HCT116 (cell line): ENCODE measurements around the gene BMPER. TPM values are rescaled to one million over a fixed set of nuclear protein-coding genes. Genes with fewer than 3 reads are reported as not detected.

Experiments
- ATAC-seq: fragments of 200-7000 bp; cut with Tn5 transposase; 2 replicates; pipeline ENCODE4 v1.9.1; 2020; ENCODE audit warnings: mild to moderate bottlenecking, moderate library complexity
- BruUV-seq: library from RNA; stranded (reverse); fragments of 400-500 nt; replicated peaks from 2 replicates; lab custom pipeline; 2021; lab: Mats Ljungman, UMichigan
- CTCF ChIA-PET: fragments of 300-600 bp; sonication (Branson Sonifier 250); formaldehyde crosslinking; loops from one replicate; lab custom pipeline; 2021; ENCODE audit warnings: antibody characterized with exemption; lab: Charles Lee
- POLR2A ChIA-PET: fragments of 300-600, 350-600 bp; sonication (Branson Sonifier 250); formaldehyde crosslinking; loops from one replicate; lab custom pipeline; 2021; ENCODE audit warnings: antibody characterized with exemption; lab: Charles Lee
- RAD21 ChIA-PET, 2 experiments: fragments of 300-600 bp; sonication (Branson Sonifier 250); formaldehyde crosslinking; loops; one replicate each; lab custom pipeline; 2023; ENCODE audit warnings: low total read pairs in 2 of 2; ENCODE audit not compliant: uncharacterized antibody in 2 of 2, unreplicated experiment in 2 of 2, low non-redundant PET in 1 of 2; lab: Charles Lee
- DNase-seq: peaks from one replicate; pipeline ENCODE4 v3.0.0-alpha.2; 2010; ENCODE audit warnings: low read depth, low spot score
- H2AFZ ChIP-seq: fragments of 200-600 bp; shearing (Covaris generic), sonication (generic); 2 replicates; pipeline ENCODE4 v1.6.1; 2017; ENCODE audit warnings: low read depth, mixed run types, mixed read lengths, antibody characterized with exemption, low read length; ENCODE audit not compliant: poor library complexity, severe bottlenecking
- H3K27ac ChIP-seq: 2 replicates; pipeline ENCODE4 v1.5.1; 2012; ENCODE audit warnings: low read depth, low read length
- H3K27me3 ChIP-seq: fragments of 200-600 bp; sonication (generic); 2 replicates; pipeline ENCODE4 v1.6.1; 2016; ENCODE audit warnings: mixed run types, low read length, mixed read lengths; ENCODE audit not compliant: insufficient read depth
- H3K36me3 ChIP-seq, 2 experiments: fragments of 200-500 bp in 1 of 2; fragments of 200-600 bp in 1 of 2; sonication (Bioruptor generic) in 1 of 2; sonication (generic) in 1 of 2; 2 replicates each; pipeline versions ENCODE4 v1.5.1 to v1.6.1; 2014 to 2016; ENCODE audit warnings: low read length in 2 of 2, inconsistent platforms in 1 of 2, mixed read lengths in 1 of 2, mixed run types in 1 of 2; ENCODE audit not compliant: insufficient read depth in 2 of 2, control insufficient read depth in 1 of 2
- H3K4me1 ChIP-seq, 2 experiments: fragments of 200-600 bp in 1 of 2; sonication (generic) in 1 of 2; 2 replicates each; pipeline versions ENCODE4 v1.5.1 to v1.6.1; 2012 to 2017; ENCODE audit warnings: low read length in 2 of 2, inconsistent platforms in 1 of 2, mild to moderate bottlenecking in 1 of 2, mixed read lengths in 1 of 2, mixed run types in 1 of 2, moderate library complexity in 1 of 2; ENCODE audit not compliant: insufficient read depth in 2 of 2, control insufficient read depth in 1 of 2
- H3K4me2 ChIP-seq: fragments of 200-600 bp; sonication (generic); 2 replicates; pipeline ENCODE4 v1.6.1; 2017; ENCODE audit warnings: mixed run types, low read length, mixed read lengths
- H3K4me3 ChIP-seq, 2 experiments: fragments of 200-600 bp in 1 of 2; sonication (generic) in 1 of 2; replicated peaks in 1 of 2; 2 replicates each; pipeline ENCODE4 v1.5.1; 2011 to 2016; ENCODE audit warnings: low read length in 2 of 2, control low read depth in 1 of 2, low read depth in 1 of 2, mild to moderate bottlenecking in 1 of 2, mixed read lengths in 1 of 2, mixed run types in 1 of 2
- H3K79me2 ChIP-seq: fragments of 200-600 bp; sonication (generic); 2 replicates; pipeline ENCODE4 v1.6.1; 2017; ENCODE audit warnings: mild to moderate bottlenecking, mixed run types, low read length, moderate library complexity, mixed read lengths; ENCODE audit not compliant: insufficient read depth
- H3K9ac ChIP-seq: fragments of 200-600 bp; sonication (generic); 2 replicates; pipeline ENCODE4 v1.6.1; 2016; ENCODE audit warnings: low read length, mixed read lengths
- H3K9me2 ChIP-seq: fragments of 200-600 bp; sonication (generic), shearing (Covaris generic); 2 replicates; pipeline ENCODE4 v1.6.1; 2017; ENCODE audit warnings: mixed run types, mild to moderate bottlenecking, moderate library complexity; ENCODE audit not compliant: insufficient read depth
- H3K9me3 ChIP-seq, 2 experiments: fragments of 200-500 bp in 1 of 2; fragments of 200-600 bp in 1 of 2; sonication (Bioruptor generic) in 1 of 2; sonication (generic) in 1 of 2; 2 replicates each; pipeline ENCODE4 v1.6.1; 2014 to 2017; ENCODE audit warnings: low read length in 2 of 2, mixed read lengths in 2 of 2, inconsistent platforms in 1 of 2, low read depth in 1 of 2, mild to moderate bottlenecking in 1 of 2, mixed run types in 1 of 2, moderate library complexity in 1 of 2; ENCODE audit not compliant: control insufficient read depth in 1 of 2, insufficient read depth in 1 of 2
- H4K20me1 ChIP-seq: fragments of 200-600 bp; sonication (generic), shearing (Covaris generic); 2 replicates; pipeline ENCODE4 v1.6.1; 2017; ENCODE audit warnings: mixed run types, mild to moderate bottlenecking, moderate library complexity; ENCODE audit not compliant: insufficient read depth
- CTCF ChIP-seq, 3 experiments: fragments of 200-600 bp in 1 of 3; sonication (generic) in 1 of 3; IDR thresholded peaks in 2 of 3; conservative IDR thresholded peaks in 1 of 3; 2 replicates each; pipeline ENCODE4 v1.5.1; 2012 to 2017; ENCODE audit warnings: low read depth in 2 of 3, low read length in 2 of 3, antibody characterized with exemption in 1 of 3, borderline replicate concordance in 1 of 3, control low read depth in 1 of 3, mild to moderate bottlenecking in 1 of 3, mixed read lengths in 1 of 3, mixed run types in 1 of 3, moderate library complexity in 1 of 3; ENCODE audit not compliant: insufficient read depth in 1 of 3
- EZH2 ChIP-seq: fragments of 200-600 bp; sonication (generic); IDR thresholded peaks from 2 replicates; pipeline ENCODE4 v1.6.1; 2017; ENCODE audit warnings: antibody characterized with exemption, mixed run types
- REST ChIP-seq: IDR thresholded peaks from 2 replicates; pipeline ENCODE4 v1.6.1; 2012; ENCODE audit warnings: low read depth
- SP1 ChIP-seq: IDR thresholded peaks from 2 replicates; pipeline ENCODE4 v1.6.1; 2012; ENCODE audit warnings: low read depth
- ZBTB33 ChIP-seq: IDR thresholded peaks from 2 replicates; pipeline ENCODE4 v1.6.1; 2011; ENCODE audit warnings: mild to moderate bottlenecking, low read length, moderate library complexity; ENCODE audit not compliant: insufficient replicate concordance; ENCODE audit errors: extremely low read depth
- ZNF274 ChIP-seq: fragments of 200-500 bp; sonication (Bioruptor generic); IDR thresholded peaks from 2 replicates; pipeline ENCODE4 v1.6.1; 2014; ENCODE audit warnings: mild to moderate bottlenecking, low read depth, low read length, inconsistent platforms
- intact Hi-C: fragments of 100-400 bp; cut with micrococcal nuclease; formaldehyde crosslinking; loops from 2 replicates; pipeline ENCODE4 v1.10.0; 2022
- total RNA-seq: library from RNA; stranded (reverse); gene quantifications from one replicate; pipeline ENCODE4 v1.2.1, GENCODE V29; 2021; ENCODE audit not compliant: unreplicated experiment

The BMPER gene
- total RNA-seq, 1 experiment from 2014 or later, result not detected

GRCh38 chr7:34162677-34163076 lies 257.3 kb downstream of the BMPER start:
- no peak overlapping the region for H3K4me3 ChIP-seq
- DNase-seq (no peak), ATAC-seq (no peak)
- RAD21 ChIA-PET, result no interaction called here
- no peak for TF ChIP-seq REST
- no peak overlapping the region for H3K4me2 ChIP-seq
- peaks cover 0 to 5% of the 10 kb centered on the region in 2 experiments; a peak in 1 of 4 replicates for H3K4me1 ChIP-seq
- H2AFZ ChIP-seq, result no peak overlapping the region
- BruUV-seq, result no TSS peak
- H3K9me3 ChIP-seq, result no peaks in the 10 kb centered on the region
- no peaks in the 10 kb centered on the region for H4K20me1 ChIP-seq
- H3K79me2 ChIP-seq, result no peaks in the 10 kb centered on the region
- CTCF ChIA-PET, result no interaction called here
- no peaks in the 10 kb centered on the region for H3K36me3 ChIP-seq
- no peak overlapping the region for H3K9ac ChIP-seq
- intact Hi-C loops, result no loop called here
- POLR2A ChIA-PET, result no interaction called here
- H3K9me2 ChIP-seq, result no peaks in the 10 kb centered on the region
- no peaks in the 10 kb centered on the region for H3K27me3 ChIP-seq
- no peak overlapping the region for H3K27ac ChIP-seq

- H3K9me2 ChIP-seq, result no peaks in the 10 kb centered on the region
- TF ChIP-seq CTCF (IDR thresholded peaks at IDR 0.05 in 2 of 3, conservative IDR thresholded peaks at IDR 0.05 in 1 of 3; ENCODE audit: borderline replicate concordance in 1 of 3, insufficient read depth in 1 of 3, low read depth in 2 of 3, low read length in 2 of 3) (no peak), EZH2 (no peak), ZBTB33 (no peak), ZNF274 (no peak), SP1 (no peak)
- H3K79me2 ChIP-seq, result no peaks in the 10 kb centered on the region
- ATAC-seq (no peak), DNase-seq (no peak)
- no peak overlapping the region for H3K9ac ChIP-seq
- no peak overlapping the region for H3K4me3 ChIP-seq
- ChIA-PET CTCF (interaction anchor here (1.1 kb wide), 1 partner anchor 9 kb away, joined by 3 read pairs; no protein-coding TSS in a partner anchor), RAD21 (no interaction called here), POLR2A (no interaction called here)
- no peak overlapping the region for H3K27ac ChIP-seq
- H2AFZ ChIP-seq, result no peak overlapping the region
- intact Hi-C loops, result no loop called here
- no peaks in the 10 kb centered on the region for H4K20me1 ChIP-seq
- no peak overlapping the region for H3K4me2 ChIP-seq
- H3K9me3 ChIP-seq, result no peaks in the 10 kb centered on the region
- H3K27me3 ChIP-seq, result no peaks in the 10 kb centered on the region
- no peaks in the 10 kb centered on the region for H3K4me1 ChIP-seq
- no peaks in the 10 kb centered on the region for H3K36me3 ChIP-seq
- no TSS peak for BruUV-seq
These were observed 258.6 kb downstream of the BMPER start for GRCh38 chr7:34163956-34164355.
